H9 (cell line): ENCODE results near the gene MYO5C. TPM values are rescaled to one million over a fixed set of nuclear protein-coding genes. Genes with fewer than 3 reads are reported as not detected.

Source experiments
- DNase-seq: peaks from one replicate; pipeline ENCODE4 v3.0.0-alpha.2; 2017
- H2AFZ ChIP-seq: one replicate; pipeline ENCODE4 v1.6.1; 2013; ENCODE audit warnings: mild to moderate bottlenecking, low read length, control low read depth, moderate library complexity
- H2AK5ac ChIP-seq: 2 replicates; pipeline ENCODE4 v1.6.1; 2013; ENCODE audit warnings: low read length, control low read depth, mixed read lengths; ENCODE audit not compliant: insufficient read length
- H2BK120ac ChIP-seq: one replicate; pipeline ENCODE4 v1.6.1; 2013; ENCODE audit warnings: low read depth, mild to moderate bottlenecking, low read length, control low read depth, inconsistent platforms; ENCODE audit not compliant: poor library complexity, severe bottlenecking
- H2BK12ac ChIP-seq: 2 replicates; pipeline ENCODE4 v1.6.1; 2013; ENCODE audit warnings: low read length, control low read depth, mixed read lengths, low read depth; ENCODE audit not compliant: insufficient read length
- H2BK15ac ChIP-seq: 2 replicates; pipeline ENCODE4 v1.6.1; 2013; ENCODE audit warnings: low read depth, low read length, control low read depth
- H2BK20ac ChIP-seq: one replicate; pipeline ENCODE4 v1.6.1; 2013; ENCODE audit warnings: low read depth, mild to moderate bottlenecking, low read length, control low read depth, inconsistent platforms; ENCODE audit not compliant: poor library complexity, severe bottlenecking
- H2BK5ac ChIP-seq: 2 replicates; pipeline ENCODE4 v1.6.1; 2013; ENCODE audit warnings: low read length, control low read depth, mixed read lengths; ENCODE audit not compliant: insufficient read length
- H3K14ac ChIP-seq: 2 replicates; pipeline ENCODE4 v1.6.1; 2013; ENCODE audit warnings: low read length, control low read depth; ENCODE audit not compliant: insufficient read depth
- H3K18ac ChIP-seq: 2 replicates; pipeline ENCODE4 v1.6.1; 2013; ENCODE audit warnings: low read depth, mild to moderate bottlenecking, mixed read lengths, low read length, control low read depth; ENCODE audit not compliant: insufficient read length
- H3K23ac ChIP-seq: 2 replicates; pipeline ENCODE4 v1.6.1; 2013; ENCODE audit warnings: low read length, control low read depth, mixed read lengths, low read depth; ENCODE audit not compliant: insufficient read length
- H3K23me2 ChIP-seq: 2 replicates; pipeline ENCODE4 v1.6.1; 2013; ENCODE audit warnings: low read depth, mild to moderate bottlenecking, mixed read lengths, low read length, control low read depth; ENCODE audit not compliant: insufficient read length, poor library complexity, severe bottlenecking
- H3K27ac ChIP-seq: 2 replicates; pipeline ENCODE4 v1.5.1; 2013; ENCODE audit warnings: low read length, control low read depth, mixed read lengths, low read depth; ENCODE audit not compliant: insufficient read length
- H3K27me3 ChIP-seq: 2 replicates; pipeline ENCODE4 v1.6.1; 2013; ENCODE audit warnings: low read length, control low read depth, inconsistent platforms; ENCODE audit not compliant: insufficient read depth
- H3K4ac ChIP-seq: 2 replicates; pipeline ENCODE4 v1.6.1; 2013; ENCODE audit warnings: low read depth, mild to moderate bottlenecking, control low read depth, inconsistent platforms, low read length, moderate library complexity
- H3K4me1 ChIP-seq: 2 replicates; pipeline ENCODE4 v1.6.1; 2013; ENCODE audit warnings: low read length, control low read depth, inconsistent platforms; ENCODE audit not compliant: insufficient read depth
- H3K4me2 ChIP-seq: 2 replicates; pipeline ENCODE4 v1.6.1; 2013; ENCODE audit warnings: low read length, control low read depth, mixed read lengths; ENCODE audit not compliant: insufficient read length, insufficient read depth
- H3K56ac ChIP-seq: 2 replicates; pipeline ENCODE4 v1.6.1; 2013; ENCODE audit warnings: low read depth, mild to moderate bottlenecking, mixed read lengths, low read length, control low read depth; ENCODE audit not compliant: insufficient read length
- H3K79me1 ChIP-seq: 2 replicates; pipeline ENCODE4 v1.6.1; 2013; ENCODE audit warnings: low read depth, mild to moderate bottlenecking, moderate library complexity, low read length, control low read depth, inconsistent platforms; ENCODE audit not compliant: insufficient read depth, poor library complexity, severe bottlenecking
- H3K79me2 ChIP-seq: 2 replicates; pipeline ENCODE4 v1.6.1; 2013; ENCODE audit warnings: low read length, control low read depth, inconsistent platforms; ENCODE audit not compliant: insufficient read depth
- H3K9ac ChIP-seq: 2 replicates; pipeline ENCODE4 v1.6.1; 2013; ENCODE audit warnings: low read length, control low read depth, mixed read lengths; ENCODE audit not compliant: insufficient read length; ENCODE audit errors: extremely low read depth
- H3K9me3 ChIP-seq: one replicate; pipeline ENCODE4 v1.6.1; 2013; ENCODE audit warnings: low read depth, low read length, inconsistent platforms; ENCODE audit not compliant: control insufficient read depth
- H3T11ph ChIP-seq: one replicate; pipeline ENCODE4 v1.6.1; 2013; ENCODE audit warnings: mild to moderate bottlenecking, low read length, control low read depth, inconsistent platforms
- H4K20me1 ChIP-seq: one replicate; pipeline ENCODE4 v1.6.1; 2013; ENCODE audit not compliant: control insufficient read depth, insufficient read length, insufficient read depth
- H4K5ac ChIP-seq: 2 replicates; pipeline ENCODE4 v1.6.1; 2013; ENCODE audit warnings: low read depth, mild to moderate bottlenecking, mixed read lengths, low read length, control low read depth; ENCODE audit not compliant: insufficient read length
- H4K8ac ChIP-seq: replicated peaks from 2 replicates; pipeline ENCODE4 v1.6.1; 2013; ENCODE audit warnings: low read length, control low read depth, mixed read lengths, low read depth; ENCODE audit not compliant: insufficient read length
- H4K91ac ChIP-seq: 2 replicates; pipeline ENCODE4 v1.6.1; 2013; ENCODE audit warnings: low read depth, mild to moderate bottlenecking, moderate library complexity, mixed read lengths, low read length, control low read depth; ENCODE audit not compliant: insufficient read length
- H3K27ac Mint-ChIP-seq, 3 experiments: 2 replicates in 2 of 3; 3 replicates in 1 of 3; pipeline ENCODE4 v1.8.0; 2020 to 2021; ENCODE audit warnings: mixed read lengths in 3 of 3, mild to moderate bottlenecking in 1 of 3, moderate library complexity in 1 of 3
- H3K27me3 Mint-ChIP-seq: 2 replicates; pipeline ENCODE4 v1.8.0; 2021; ENCODE audit warnings: low read depth, mild to moderate bottlenecking, moderate library complexity, mixed read lengths
- H3K36me3 Mint-ChIP-seq, 3 experiments: 2 replicates in 2 of 3; 3 replicates in 1 of 3; pipeline ENCODE4 v1.8.0; 2020 to 2021; ENCODE audit warnings: low read depth in 3 of 3, mixed read lengths in 3 of 3; ENCODE audit not compliant: insufficient read depth in 1 of 3
- H3K4me1 Mint-ChIP-seq, 2 experiments: 2 replicates each; pipeline ENCODE4 v1.8.0; 2020; ENCODE audit warnings: mixed read lengths in 2 of 2
- H3K4me3 Mint-ChIP-seq, 2 experiments: 2 replicates in 1 of 2; 3 replicates in 1 of 2; pipeline ENCODE4 v1.8.0; 2020 to 2021; ENCODE audit warnings: mild to moderate bottlenecking in 2 of 2, mixed read lengths in 2 of 2, moderate library complexity in 1 of 2
- H3K9me3 Mint-ChIP-seq, 2 experiments: 2 replicates in 1 of 2; 3 replicates in 1 of 2; pipeline ENCODE4 v1.8.0; 2020; ENCODE audit warnings: mild to moderate bottlenecking in 2 of 2, mixed read lengths in 2 of 2, moderate library complexity in 1 of 2
- CTCF ChIP-seq: fragments of 200-600 bp; sonication (generic); conservative IDR thresholded peaks from 3 replicates; pipeline ENCODE4 v1.8.0; 2021; ENCODE audit warnings: antibody characterized with exemption, mild to moderate bottlenecking
- WGBS: extraction: QIAGEN DNeasy Blood & Tissue Kit; methylation state at CpG from one replicate; pipeline ENCODE4 v1.1.7; 2013; ENCODE audit warnings: missing lambda C conversion rate, low lambda C conversion rate, mixed read lengths; ENCODE audit not compliant: insufficient read length; ENCODE audit errors: extremely low coverage; 5-methylcytosine and 5-hydroxymethylcytosine counted together
- total RNA-seq: library from RNA; stranded (reverse); gene quantifications from 2 replicates; pipeline ENCODE4 v1.2.1, GENCODE V29; 2021

MYO5C gene
- total RNA-seq, 1 experiment from 2014 or later: 22.2 TPM

DNA sequence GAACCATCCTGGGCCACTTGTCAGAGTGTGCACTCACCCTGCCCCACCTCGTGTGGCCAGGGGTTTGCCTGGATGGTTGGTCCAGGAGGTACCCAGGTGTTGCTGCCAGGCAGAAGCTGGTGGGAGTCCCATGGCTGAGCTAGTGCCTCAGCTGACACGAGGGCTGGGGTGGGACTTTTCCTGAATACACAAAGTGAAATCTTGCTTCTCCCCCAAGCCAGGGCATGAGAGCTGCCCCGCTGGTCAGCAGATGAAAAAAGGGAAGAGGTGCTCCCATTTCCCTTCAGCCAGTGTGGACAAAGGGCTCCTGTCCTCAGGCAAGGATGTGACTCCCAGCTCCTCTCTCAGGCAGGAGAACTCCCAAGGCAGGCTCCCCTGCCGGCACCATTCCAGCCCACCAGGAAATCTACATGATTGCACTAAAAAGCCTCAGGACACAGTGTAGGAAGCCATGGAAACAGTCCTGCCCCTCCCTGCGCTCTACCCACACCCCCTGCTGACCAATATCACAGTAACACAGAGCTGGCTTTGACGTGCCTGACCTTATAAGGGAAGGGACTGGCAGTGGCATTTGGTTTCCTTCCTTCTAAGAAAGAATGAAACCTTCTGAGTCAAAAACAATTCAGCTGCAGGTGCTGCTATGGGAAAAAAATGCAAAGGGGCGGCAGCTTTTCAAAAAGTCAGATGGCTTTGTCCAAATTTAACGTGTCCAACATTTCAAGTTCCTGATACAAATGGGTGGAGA lies 33.9 kb downstream of the MYO5C start:
- Histone ChIP-seq H4K91ac (peak overlapping the region; percentile 94), H3K14ac (peak overlapping the region; percentile 95), H3K27ac (peak overlapping the region; percentile 88), H3K23ac (no peak overlapping the region), H4K8ac (peak overlapping the region; percentile 41), H3K18ac (peak overlapping the region; percentile 98), H3K4me2 (no peak overlapping the region), H2AK5ac (peak overlapping the region; percentile 15), H3K79me1 (no peaks in the 10 kb centered on the region), H3K4ac (peak overlapping the region; percentile 70), H2BK5ac (no peak overlapping the region), H2BK120ac (peak overlapping the region; percentile 97), H2BK12ac (peak overlapping the region; percentile 90), H2BK20ac (peak overlapping the region; percentile 86), H4K20me1 (no peaks in the 10 kb centered on the region), H3K27me3 (no peaks in the 10 kb centered on the region), H3K79me2 (no peaks in the 10 kb centered on the region), H3K56ac (no peak overlapping the region), H3K4me1 (peaks cover 12% of the 10 kb centered on the region; the same call in 1 of the 2 replicates), H3T11ph (peak overlapping the region; percentile 99), H4K5ac (peak overlapping the region; percentile 63), H3K23me2 (no peaks in the 10 kb centered on the region), H3K9me3 (no peaks in the 10 kb centered on the region), H3K9ac (no peak overlapping the region), H2BK15ac (no peak overlapping the region), H2AFZ (no peak overlapping the region)
- Mint-ChIP-seq H3K9me3 (no peaks in the 10 kb centered on the region), H3K36me3 (peaks cover 6 to 41% (median 35%) of the 10 kb centered on the region in 3 experiments), H3K27me3 (no peaks in the 10 kb centered on the region), H3K27ac (peak overlapping the region; percentile 84 to 99 (median 99)), H3K4me1 (peaks cover 69 to 71% of the 10 kb centered on the region in 2 experiments), H3K4me3 (peak overlapping the region in 1 of 2 experiments; percentile 58; a peak in 2 of 5 replicates)
- peak; percentile 96 for DNase-seq
- no CpG with 5 or more reads among the region's 8 CpGs for WGBS
- no peak for TF ChIP-seq CTCF
